ENCODE results near the gene NAA38.

Gene NAA38

DNA sequence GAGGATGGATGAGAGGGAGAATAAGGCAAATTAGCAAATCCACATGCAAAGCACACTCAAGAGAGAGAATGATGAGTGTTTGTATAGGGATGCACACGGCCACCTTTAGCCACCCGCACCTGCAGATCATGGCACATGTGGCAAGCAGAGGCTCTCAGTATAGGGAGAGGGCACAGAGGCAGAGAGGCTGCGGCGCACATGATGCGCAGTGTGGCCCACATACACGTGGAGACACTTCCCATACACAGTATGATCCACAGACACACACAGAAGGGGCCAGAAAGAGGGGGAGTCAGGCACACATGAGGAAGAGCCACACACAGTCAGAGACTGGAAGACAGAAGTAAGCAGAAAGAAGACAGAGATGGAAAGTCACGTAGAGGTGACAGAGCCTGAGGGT, 24.7 kb upstream of the NAA38 start:
- no peak overlapping the region for H3K23ac ChIP-seq (ENCODE audit: low read length)

DNA sequence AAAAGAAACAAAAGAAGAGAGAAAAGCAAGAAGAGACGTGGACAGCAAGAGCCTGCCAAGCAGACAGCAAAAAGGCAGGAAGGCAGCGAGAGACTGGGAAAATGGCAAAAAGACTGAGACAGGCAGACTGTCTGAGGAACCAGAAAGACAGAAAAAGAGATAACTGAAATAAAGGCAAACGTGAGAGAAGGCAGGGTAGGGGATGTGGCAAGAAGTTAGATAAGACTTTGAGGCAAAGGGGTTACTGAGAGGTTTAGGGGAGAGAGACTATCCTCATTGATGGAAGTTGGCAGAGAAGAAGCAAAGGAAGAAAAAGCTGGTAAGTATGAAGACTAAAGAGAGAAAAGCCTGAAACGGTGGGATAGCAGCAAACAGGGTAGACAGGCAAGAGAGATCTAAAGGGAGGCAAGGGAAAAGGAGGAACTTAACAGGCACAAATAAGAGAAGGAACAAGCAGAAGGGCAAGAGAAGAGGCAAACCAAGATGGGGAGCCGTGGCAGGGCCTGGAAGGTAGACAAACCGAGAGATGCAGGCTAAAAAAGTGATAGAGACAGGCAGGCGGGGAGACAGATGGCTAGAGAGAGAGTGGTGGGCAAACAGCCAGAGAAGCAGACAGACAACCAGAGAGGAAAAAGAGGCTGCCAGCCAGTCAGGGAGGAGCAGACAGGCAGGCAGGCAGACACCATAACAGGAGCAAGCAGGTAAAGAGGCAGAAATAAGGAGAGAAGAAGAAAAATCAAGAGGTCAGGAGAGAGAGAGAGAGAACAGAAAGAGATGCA, 24.1 kb upstream of the NAA38 start:
- H2AFZ ChIP-seq (ENCODE audit: insufficient read depth, low read length, poor library complexity) = no peak overlapping the region
- no peak overlapping the region for H3K23ac ChIP-seq (ENCODE audit: low read length)
- no peak overlapping the region for H3K4ac ChIP-seq (ENCODE audit: low read depth, low read length)
- H2BK5ac ChIP-seq (ENCODE audit: low read depth, low read length, poor library complexity) = no peak overlapping the region
- peaks cover 15% of the 10 kb centered on the region for H3K79me1 ChIP-seq (ENCODE audit: low read length)
- no peak overlapping the region for H4K12ac ChIP-seq (ENCODE audit: low read depth, low read length)
- peaks cover 4 to 7% of the 10 kb centered on the region in 2 experiments for H3K4me1 ChIP-seq (ENCODE audit: control insufficient read depth in 1 of 2, insufficient read depth in 2 of 2, low read length in 2 of 2)
- DNase-seq = no peak
- H2AK5ac ChIP-seq (ENCODE audit: low read length) = no peak overlapping the region
- H3K9me3 ChIP-seq (ENCODE audit: insufficient read depth, low read depth, low read length) = no peaks in the 10 kb centered on the region
- no CpG with 5 or more reads among the region's 7 CpGs for WGBS (ENCODE audit: extremely low coverage, insufficient coverage, insufficient read length)
- H4K8ac ChIP-seq (ENCODE audit: low read depth, low read length) = no peak overlapping the region
- H2BK120ac ChIP-seq (ENCODE audit: insufficient read depth, low read length, poor library complexity) = no peak overlapping the region
- peaks cover 8 to 18% of the 10 kb centered on the region in 2 experiments for H3K36me3 ChIP-seq (ENCODE audit: control insufficient read depth in 1 of 2, insufficient read depth in 2 of 2, low read length in 2 of 2)
- no peak overlapping the region for H3K4me2 ChIP-seq (ENCODE audit: low read length)
- no peak overlapping the region for H3K18ac ChIP-seq (ENCODE audit: low read length)
- no peak overlapping the region for H3K27ac ChIP-seq (ENCODE audit: low read depth, low read length)
- H3K4me3 ChIP-seq (ENCODE audit: low read depth, low read length) = no peak overlapping the region
- no peak overlapping the region for H3K14ac ChIP-seq (ENCODE audit: low read length)
- no peak overlapping the region for H2BK12ac ChIP-seq (ENCODE audit: low read length)
- no peaks in the 10 kb centered on the region for H3K27me3 ChIP-seq (ENCODE audit: insufficient read depth, low read length)
- peaks cover 6% of the 10 kb centered on the region for H3K79me2 ChIP-seq (ENCODE audit: control insufficient read depth, insufficient read depth, low read length, poor library complexity)
- no peak overlapping the region for H4K91ac ChIP-seq (ENCODE audit: low read depth, low read length)
- H3K9ac ChIP-seq (ENCODE audit: low read length) = no peak overlapping the region

More for the DNA sequence above, 24.7 kb upstream of the NAA38 start:
- Histone ChIP-seq H3K4me1 (ENCODE audit: control insufficient read depth in 1 of 2, insufficient read depth in 2 of 2, low read length in 2 of 2) (peaks cover 4 to 9% of the 10 kb centered on the region in 2 experiments), H2BK120ac (ENCODE audit: insufficient read depth, low read length, poor library complexity) (no peak overlapping the region), H3K4me2 (ENCODE audit: low read length) (no peak overlapping the region), H2BK12ac (ENCODE audit: low read length) (no peak overlapping the region), H2BK5ac (ENCODE audit: low read depth, low read length, poor library complexity) (no peak overlapping the region), H2AFZ (ENCODE audit: insufficient read depth, low read length, poor library complexity) (no peak overlapping the region), H3K79me1 (ENCODE audit: low read length) (peaks cover 21% of the 10 kb centered on the region), H3K79me2 (ENCODE audit: control insufficient read depth, insufficient read depth, low read length, poor library complexity) (peaks cover 6% of the 10 kb centered on the region), H4K8ac (ENCODE audit: low read depth, low read length) (no peak overlapping the region), H3K9ac (ENCODE audit: low read length) (no peak overlapping the region), H3K9me3 (ENCODE audit: insufficient read depth, low read depth, low read length) (no peaks in the 10 kb centered on the region), H2AK5ac (ENCODE audit: low read length) (no peak overlapping the region), H4K91ac (ENCODE audit: low read depth, low read length) (no peak overlapping the region), H3K4ac (ENCODE audit: low read depth, low read length) (no peak overlapping the region), H4K12ac (ENCODE audit: low read depth, low read length) (no peak overlapping the region), H3K27ac (ENCODE audit: low read depth, low read length) (no peak overlapping the region), H3K36me3 (ENCODE audit: control insufficient read depth in 1 of 2, insufficient read depth in 2 of 2, low read length in 2 of 2) (peaks cover 8 to 18% of the 10 kb centered on the region in 2 experiments), H3K27me3 (ENCODE audit: insufficient read depth, low read length) (no peaks in the 10 kb centered on the region), H3K4me3 (ENCODE audit: low read depth, low read length) (no peak overlapping the region), H3K14ac (ENCODE audit: low read length) (no peak overlapping the region), H3K18ac (ENCODE audit: low read length) (no peak overlapping the region)
- no peak for DNase-seq
- WGBS (ENCODE audit: extremely low coverage, insufficient coverage, insufficient read length) = no CpG with 5 or more reads among the region's 7 CpGs

DNA sequence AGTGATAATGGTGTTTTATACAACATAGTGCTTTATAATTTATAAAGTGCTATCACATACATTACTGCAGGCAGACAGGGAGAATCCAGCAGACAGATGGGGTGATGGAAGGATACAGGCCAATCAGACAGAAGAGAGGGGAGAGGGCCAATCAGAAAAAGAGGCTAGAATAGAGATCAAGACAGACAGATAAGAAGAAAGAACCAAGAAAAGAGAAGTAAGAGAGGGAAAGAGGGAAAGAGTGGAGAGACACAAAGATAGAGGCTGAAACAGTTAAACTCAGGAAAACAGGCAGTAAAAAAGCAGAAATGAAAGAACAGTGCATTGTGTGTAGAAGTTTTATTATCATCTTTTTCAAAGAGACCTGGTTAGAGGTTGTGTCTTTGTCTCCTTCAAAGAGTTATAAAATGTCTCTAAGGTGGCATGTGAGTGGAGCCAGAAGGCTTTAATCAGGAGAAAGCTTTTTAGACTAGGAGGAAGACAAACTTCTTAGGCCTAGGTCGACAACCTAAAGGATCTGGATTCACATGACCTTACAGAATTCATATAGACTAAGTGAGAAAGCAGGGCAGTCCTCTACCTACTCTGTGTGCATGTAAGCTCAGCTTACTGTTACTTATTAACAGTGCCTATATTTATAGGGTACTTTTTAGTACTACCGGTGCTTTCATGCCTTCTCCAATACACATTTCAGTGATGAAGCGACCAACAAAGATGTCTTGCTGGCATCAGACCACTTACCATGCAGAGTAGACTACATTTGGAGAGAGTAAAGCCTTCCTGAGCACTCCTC, 22.9 kb upstream of the NAA38 start:
- WGBS (ENCODE audit: extremely low coverage, insufficient coverage, insufficient read length) = no CpG with 5 or more reads among the region's 3 CpGs
- no peak for DNase-seq
- H3K4me3 ChIP-seq (ENCODE audit: low read depth, low read length) = no peak overlapping the region

DNA sequence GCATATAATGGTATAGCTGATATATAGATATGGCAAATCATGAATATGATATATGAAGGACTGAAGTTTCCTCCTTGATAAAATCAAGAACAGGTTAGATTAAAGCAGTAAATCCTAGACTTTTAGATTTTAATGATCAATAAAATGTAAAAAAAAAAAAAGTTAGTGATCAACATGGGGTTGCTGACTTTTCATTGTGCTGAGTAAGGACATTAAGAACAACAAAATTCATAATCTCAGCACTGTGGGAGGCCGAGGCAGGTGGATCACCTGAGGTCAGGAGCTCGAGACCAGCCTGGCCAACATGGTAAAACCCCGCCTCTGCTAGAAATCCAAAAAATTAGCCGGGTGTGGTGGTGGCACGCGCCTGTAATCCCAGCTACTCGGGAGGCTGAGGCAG, 20.9 kb upstream of the NAA38 start:
- Histone ChIP-seq H2BK12ac (ENCODE audit: low read length) (no peak overlapping the region), H3K4me1 (ENCODE audit: control insufficient read depth in 1 of 2, insufficient read depth in 2 of 2, low read length in 2 of 2) (peaks cover 2 to 3% of the 10 kb centered on the region in 2 experiments)
- WGBS (ENCODE audit: extremely low coverage, insufficient coverage, insufficient read length) = no CpG with 5 or more reads among the region's 7 CpGs

More for the DNA sequence above, 22.9 kb upstream of the NAA38 start:
- H3K14ac ChIP-seq (ENCODE audit: low read length) = no peak overlapping the region
- peaks cover 8 to 18% of the 10 kb centered on the region in 2 experiments for H3K36me3 ChIP-seq (ENCODE audit: control insufficient read depth in 1 of 2, insufficient read depth in 2 of 2, low read length in 2 of 2)
- no peak overlapping the region for H3K9ac ChIP-seq (ENCODE audit: low read length)
- no peak overlapping the region for H3K4ac ChIP-seq (ENCODE audit: low read depth, low read length)
- no peak overlapping the region for H3K27ac ChIP-seq (ENCODE audit: low read depth, low read length)
- no peak overlapping the region for H2AFZ ChIP-seq (ENCODE audit: insufficient read depth, low read length, poor library complexity)
- peaks cover 2 to 3% of the 10 kb centered on the region in 2 experiments for H3K4me1 ChIP-seq (ENCODE audit: control insufficient read depth in 1 of 2, insufficient read depth in 2 of 2, low read length in 2 of 2)
- no peak overlapping the region for H2BK12ac ChIP-seq (ENCODE audit: low read length)
- no peak overlapping the region for H2BK5ac ChIP-seq (ENCODE audit: low read depth, low read length, poor library complexity)
- H3K9me3 ChIP-seq (ENCODE audit: insufficient read depth, low read depth, low read length) = no peaks in the 10 kb centered on the region
- H4K12ac ChIP-seq (ENCODE audit: low read depth, low read length) = no peak overlapping the region
- H2BK120ac ChIP-seq (ENCODE audit: insufficient read depth, low read length, poor library complexity) = no peak overlapping the region
- no peaks in the 10 kb centered on the region for H3K27me3 ChIP-seq (ENCODE audit: insufficient read depth, low read length)
- H3K23ac ChIP-seq (ENCODE audit: low read length) = peak overlapping the region; percentile 73
- H3K79me1 ChIP-seq (ENCODE audit: low read length) = peaks cover 3% of the 10 kb centered on the region
- H4K91ac ChIP-seq (ENCODE audit: low read depth, low read length) = no peak overlapping the region
- no peak overlapping the region for H4K8ac ChIP-seq (ENCODE audit: low read depth, low read length)
- no peak overlapping the region for H2AK5ac ChIP-seq (ENCODE audit: low read length)
- peaks cover 2% of the 10 kb centered on the region for H3K79me2 ChIP-seq (ENCODE audit: control insufficient read depth, insufficient read depth, low read length, poor library complexity)
- no peak overlapping the region for H3K4me2 ChIP-seq (ENCODE audit: low read length)
- no peak overlapping the region for H3K18ac ChIP-seq (ENCODE audit: low read length)

More for the DNA sequence above, 20.9 kb upstream of the NAA38 start:
- Histone ChIP-seq H2AFZ (ENCODE audit: insufficient read depth, low read length, poor library complexity) (no peak overlapping the region), H4K12ac (ENCODE audit: low read depth, low read length) (no peak overlapping the region), H4K8ac (ENCODE audit: low read depth, low read length) (no peak overlapping the region), H3K27ac (ENCODE audit: low read depth, low read length) (no peak overlapping the region), H2AK5ac (ENCODE audit: low read length) (no peak overlapping the region), H3K9me3 (ENCODE audit: insufficient read depth, low read depth, low read length) (no peaks in the 10 kb centered on the region), H3K4ac (ENCODE audit: low read depth, low read length) (no peak overlapping the region), H3K4me2 (ENCODE audit: low read length) (no peak overlapping the region), H3K27me3 (ENCODE audit: insufficient read depth, low read length) (no peaks in the 10 kb centered on the region), H2BK120ac (ENCODE audit: insufficient read depth, low read length, poor library complexity) (no peak overlapping the region), H4K91ac (ENCODE audit: low read depth, low read length) (no peak overlapping the region), H3K4me3 (ENCODE audit: low read depth, low read length) (no peak overlapping the region), H2BK5ac (ENCODE audit: low read depth, low read length, poor library complexity) (no peak overlapping the region), H3K79me1 (ENCODE audit: low read length) (no peaks in the 10 kb centered on the region), H3K18ac (ENCODE audit: low read length) (no peak overlapping the region), H3K23ac (ENCODE audit: low read length) (no peak overlapping the region), H3K36me3 (ENCODE audit: control insufficient read depth in 1 of 2, insufficient read depth in 2 of 2, low read length in 2 of 2) (peaks cover 8 to 20% of the 10 kb centered on the region in 2 experiments), H3K79me2 (ENCODE audit: control insufficient read depth, insufficient read depth, low read length, poor library complexity) (no peaks in the 10 kb centered on the region), H3K9ac (ENCODE audit: low read length) (no peak overlapping the region), H3K14ac (ENCODE audit: low read length) (no peak overlapping the region)
- peak in 1 of 2 donors; percentile 24 for DNase-seq
